Gastrocnemius medialis (tissue), 4 donors: ENCODE results near the gene ACAP1. TPM values are rescaled to one million over a fixed set of nuclear protein-coding genes. Genes with fewer than 3 reads are reported as not detected.

Source experiments
- ATAC-seq, 2 donors: fragments of 150-250 bp; one replicate each; pipeline ENCODE4 v1.9.1; 2016
- DNase-seq, 2 donors: peaks; one replicate each; pipeline ENCODE4 v3.0.0-alpha.2; 2019
- H3K27ac ChIP-seq, 4 donors: fragments of 200-600 bp; sonication (generic); 1 replicate in 1 of 4; 2 replicates in 3 of 4; pipeline ENCODE4 v1.5.1; 2016 to 2018; ENCODE audit warnings: mild to moderate bottlenecking in 2 of 4, moderate library complexity in 1 of 4
- H3K27me3 ChIP-seq, 3 donors: fragments of 200-600 bp; sonication (generic) in 2 of 3; 1 replicate in 1 of 3; 2 replicates in 2 of 3; pipeline versions ENCODE4 v1.5.1 to v1.6.0; 2016 to 2019; ENCODE audit warnings: mild to moderate bottlenecking in 1 of 3, moderate library complexity in 1 of 3
- H3K36me3 ChIP-seq, 2 donors: fragments of 200-600 bp; sonication (generic) in 1 of 2; one replicate each; pipeline ENCODE4 v1.5.1; 2017 to 2018
- H3K4me1 ChIP-seq, 2 donors: fragments of 200-600 bp; sonication (generic) in 1 of 2; one replicate each; pipeline ENCODE4 v1.5.1; 2016 to 2017; ENCODE audit warnings: mild to moderate bottlenecking in 2 of 2
- H3K4me3 ChIP-seq, 4 donors: fragments of 200-600 bp; sonication (generic) in 3 of 4; 1 replicate in 1 of 4; 2 replicates in 3 of 4; pipeline ENCODE4 v1.5.1; 2016 to 2019; ENCODE audit warnings: mild to moderate bottlenecking in 2 of 4
- H3K9me3 ChIP-seq, 3 donors: fragments of 200-600 bp; sonication (generic) in 2 of 3; 1 replicate in 1 of 3; 2 replicates in 2 of 3; pipeline ENCODE4 v1.5.1; 2016 to 2019
- CTCF ChIP-seq, 5 experiments: fragments of 450-650 bp in 3 of 5; fragments of 200-600 bp in 2 of 5; sonication (generic) in 2 of 5; IDR thresholded peaks in 4 of 5; conservative IDR thresholded peaks in 1 of 5; 1 replicate in 4 of 5; 2 replicates in 1 of 5; pipeline ENCODE4 v1.5.1; 2016 to 2019; ENCODE audit warnings: antibody characterized with exemption in 5 of 5, mild to moderate bottlenecking in 3 of 5, moderate library complexity in 3 of 5
- POLR2A ChIP-seq, 2 donors: fragments of 450-650 bp; IDR thresholded peaks; one replicate each; pipeline ENCODE4 v1.6.1; 2017; ENCODE audit warnings: antibody characterized with exemption in 2 of 2, mild to moderate bottlenecking in 2 of 2, moderate library complexity in 2 of 2
- in situ Hi-C, 4 donors: fragments of 200-750 bp; cut with MboI; loops; one replicate each; pipeline versions ENCODE4 v1.15.0 to v1.8.0; 2017; ENCODE audit warnings: low sequenced_read_pairs in 4 of 4
- intact Hi-C: fragments of 100-400 bp; cut with DNase I; formaldehyde crosslinking; loops from one replicate; pipeline ENCODE4 v1.15.1; 2023; ENCODE audit warnings: low total_unique reads
- total RNA-seq, 4 donors: library from RNA; depleted of rRNA; stranded (reverse); fragments of >200 nt; gene quantifications; one replicate each; pipeline versions ENCODE4 v1.1.0 to v1.2.3, GENCODE V29; 2016

The ACAP1 gene
- total RNA-seq, 4 donors from 2014 or later = 0.22 to 16.3 (median 1.7) TPM

- Histone ChIP-seq H3K27me3 (no peaks in the 10 kb centered on the region), H3K4me3 (no peak overlapping the region), H3K9me3 (no peaks in the 10 kb centered on the region), H3K27ac (peak overlapping the region in 3 of 4 donors; percentile 93 to 97 (median 93)), H3K36me3 (peaks cover 4 to 62% of the 10 kb centered on the region in 2 donors), H3K4me1 (peaks cover 55 to 57% of the 10 kb centered on the region in 2 donors)
- in situ Hi-C loops = no loop called here
- ATAC-seq (no peak), DNase-seq (no peak)
- intact Hi-C loops = no loop called here
- TF ChIP-seq CTCF (IDR thresholded peaks at IDR 0.05 in 4 of 5, conservative IDR thresholded peaks at IDR 0.05 in 1 of 5) (no peak), POLR2A (IDR thresholded peaks at IDR 0.05) (no peak)
These were observed 23.0 kb upstream of the ACAP1 start for GRCh38 chr17:7313088-7313889.

GRCh38 chr17:7313890-7314718 is 22.2 kb upstream of the ACAP1 start:
- DNase-seq = no peak
- TF ChIP-seq CTCF (IDR thresholded peaks at IDR 0.05 in 4 of 5, conservative IDR thresholded peaks at IDR 0.05 in 1 of 5) (no peak), POLR2A (IDR thresholded peaks at IDR 0.05) (no peak)
- in situ Hi-C loops = no loop called here
- intact Hi-C loops = no loop called here
- Histone ChIP-seq H3K36me3 (peaks cover 4 to 70% of the 10 kb centered on the region in 2 donors), H3K27me3 (no peaks in the 10 kb centered on the region), H3K4me3 (peak overlapping the region; percentile 86 to 98 (median 92)), H3K9me3 (no peaks in the 10 kb centered on the region), H3K4me1 (peaks cover 55 to 56% of the 10 kb centered on the region in 2 donors), H3K27ac (peak overlapping the region; percentile 92 to 97 (median 93))
- ATAC-seq = no peak

- peak within 1 kb of the TSS; percentile 92 to 97 (median 93) for H3K27ac ChIP-seq
- peak; percentile 86 to 90 for DNase-seq
- peak; percentile 83 to 87 for ATAC-seq
- peak in 1 of 5 experiments; percentile 16 for TF ChIP-seq CTCF (IDR thresholded peaks at IDR 0.05 in 4 of 5, conservative IDR thresholded peaks at IDR 0.05 in 1 of 5)
- peak; percentile 83 to 89 for TF ChIP-seq POLR2A (IDR thresholded peaks at IDR 0.05)
- intact Hi-C loops (no loop called here), in situ Hi-C loops (no loop called here)
- no peaks in the 10 kb centered on the region for H3K9me3 ChIP-seq
- peak within 1 kb of the TSS; percentile 86 to 98 (median 92) for H3K4me3 ChIP-seq
- peaks cover 46 to 48% of the 10 kb centered on the region in 2 donors for H3K4me1 ChIP-seq
- H3K27me3 ChIP-seq = no peaks in the 10 kb centered on the region
- H3K36me3 ChIP-seq = peaks cover 2 to 67% of the 10 kb centered on the region in 2 donors
These were observed 21.4 kb upstream of the ACAP1 start, which contains the start of gene GPS2 for GRCh38 chr17:7314719-7315569. Gene GPS2 (minus strand): TSS chr17:7315360. CDS start chr17:7315052, 308 bp downstream.

GRCh38 chr17:7315570-7316235 is 20.6 kb upstream of the ACAP1 start:
- no peaks in the 10 kb centered on the region for H3K27me3 ChIP-seq
- peaks cover 0 to 67% of the 10 kb centered on the region in 2 donors for H3K36me3 ChIP-seq
- H3K4me3 ChIP-seq = peak overlapping the region; percentile 86 to 98 (median 92)
- peak in 1 of 2 donors; percentile 7 for ATAC-seq
- in situ Hi-C loops (no loop called here), intact Hi-C loops (no loop called here)
- peak in 1 of 2 donors; percentile 51 for DNase-seq
- no peaks in the 10 kb centered on the region for H3K9me3 ChIP-seq
- TF ChIP-seq CTCF (IDR thresholded peaks at IDR 0.05 in 4 of 5, conservative IDR thresholded peaks at IDR 0.05 in 1 of 5) (no peak), POLR2A (IDR thresholded peaks at IDR 0.05) (no peak)
- H3K4me1 ChIP-seq = peaks cover 39 to 40% of the 10 kb centered on the region in 2 donors
- peak overlapping the region; percentile 92 to 97 (median 93) for H3K27ac ChIP-seq
